Measurements from ENCODE around the gene ANKRD24. TPM values are rescaled to one million over a fixed set of nuclear protein-coding genes. Genes with fewer than 3 reads are reported as not detected.

ANKRD24 gene
- total RNA-seq, 2 donors from 2014 or later = 3.6 to 12.0 TPM

DNA sequence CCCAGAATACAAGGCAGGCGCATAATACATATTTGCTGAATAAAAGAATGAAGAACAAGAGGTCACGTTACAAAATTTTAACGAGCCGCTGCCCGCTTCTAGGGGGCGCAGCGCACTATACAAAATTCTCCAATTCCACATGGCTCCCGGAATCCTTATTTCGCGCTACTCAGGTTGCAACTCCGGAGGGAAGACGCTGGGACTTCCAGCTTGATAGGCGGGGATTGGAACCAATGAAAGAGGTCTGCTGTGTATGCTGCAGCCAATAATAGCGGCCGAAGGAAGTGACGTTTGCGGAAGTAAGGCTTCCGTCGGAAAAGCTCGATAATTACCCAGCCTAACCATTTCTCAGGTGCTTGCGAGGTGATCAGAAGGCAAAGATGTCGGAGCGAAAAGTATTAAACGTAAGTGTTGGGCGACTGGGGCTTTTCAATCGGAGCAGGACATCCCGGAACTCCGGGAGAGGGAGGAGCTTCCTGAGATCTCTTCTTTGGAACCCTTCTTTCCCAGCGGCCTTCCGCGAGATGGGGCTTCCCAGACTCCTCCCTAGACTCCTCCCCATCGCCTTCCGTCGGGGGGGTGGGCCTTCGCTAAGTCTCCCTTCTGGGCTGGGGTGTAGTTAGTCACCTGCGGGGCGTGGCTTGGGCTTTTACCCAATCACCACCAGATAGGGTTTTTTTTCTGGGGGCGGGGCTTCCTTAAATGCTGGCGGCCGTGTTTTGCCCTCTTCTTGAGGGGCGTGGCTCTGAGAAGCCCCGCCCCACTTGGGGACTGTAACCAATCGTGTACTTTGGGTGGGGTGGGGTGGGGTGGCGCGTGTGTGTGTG is 64.5 kb downstream of the ANKRD24 start, which contains the start of gene YJU2:
Gene YJU2, plus strand, starts transcription at position 314 of the 827 bp plus-strand sequence. Its CDS starts 67 bp downstream, at position 381.
- Histone ChIP-seq H3K27me3 (replicated peaks; ENCODE audit: insufficient read depth) (no peaks in the 10 kb centered on the region), H3K4me3 (peak within 1 kb of the TSS; percentile 45 to 68), H3K27ac (peak within 1 kb of the TSS; percentile 89 to 97), H3K36me3 (peaks cover 0 to 13% of the 10 kb centered on the region in 2 donors), H3K4me1 (replicated peaks) (peaks cover 4% of the 10 kb centered on the region), H3K9me3 (no peaks in the 10 kb centered on the region)
- intact Hi-C loops (cut with DNase I) = loop anchor here (5.0 kb wide), 1 partner anchor 475 kb away; the partner anchor contains the start of gene DPP9
- WGBS = under 1% methylated on average over 43 of the region's 45 CpGs
- TF ChIP-seq, protein P1, sequence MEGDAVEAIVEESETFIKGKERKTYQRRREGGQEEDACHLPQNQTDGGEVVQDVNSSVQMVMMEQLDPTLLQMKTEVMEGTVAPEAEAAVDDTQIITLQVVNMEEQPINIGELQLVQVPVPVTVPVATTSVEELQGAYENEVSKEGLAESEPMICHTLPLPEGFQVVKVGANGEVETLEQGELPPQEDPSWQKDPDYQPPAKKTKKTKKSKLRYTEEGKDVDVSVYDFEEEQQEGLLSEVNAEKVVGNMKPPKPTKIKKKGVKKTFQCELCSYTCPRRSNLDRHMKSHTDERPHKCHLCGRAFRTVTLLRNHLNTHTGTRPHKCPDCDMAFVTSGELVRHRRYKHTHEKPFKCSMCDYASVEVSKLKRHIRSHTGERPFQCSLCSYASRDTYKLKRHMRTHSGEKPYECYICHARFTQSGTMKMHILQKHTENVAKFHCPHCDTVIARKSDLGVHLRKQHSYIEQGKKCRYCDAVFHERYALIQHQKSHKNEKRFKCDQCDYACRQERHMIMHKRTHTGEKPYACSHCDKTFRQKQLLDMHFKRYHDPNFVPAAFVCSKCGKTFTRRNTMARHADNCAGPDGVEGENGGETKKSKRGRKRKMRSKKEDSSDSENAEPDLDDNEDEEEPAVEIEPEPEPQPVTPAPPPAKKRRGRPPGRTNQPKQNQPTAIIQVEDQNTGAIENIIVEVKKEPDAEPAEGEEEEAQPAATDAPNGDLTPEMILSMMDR (IDR thresholded peaks at IDR 0.05) = peak in 3 of 4 experiments; percentile 15 to 64 (median 51)
- TF ChIP-seq POLR2AphosphoS5 (IDR thresholded peaks at IDR 0.05) (peak; percentile 94), POLR2A (IDR thresholded peaks at IDR 0.05) (no peak)
- peak; percentile 98 for DNase-seq (ENCODE audit: low spot score)

DNA sequence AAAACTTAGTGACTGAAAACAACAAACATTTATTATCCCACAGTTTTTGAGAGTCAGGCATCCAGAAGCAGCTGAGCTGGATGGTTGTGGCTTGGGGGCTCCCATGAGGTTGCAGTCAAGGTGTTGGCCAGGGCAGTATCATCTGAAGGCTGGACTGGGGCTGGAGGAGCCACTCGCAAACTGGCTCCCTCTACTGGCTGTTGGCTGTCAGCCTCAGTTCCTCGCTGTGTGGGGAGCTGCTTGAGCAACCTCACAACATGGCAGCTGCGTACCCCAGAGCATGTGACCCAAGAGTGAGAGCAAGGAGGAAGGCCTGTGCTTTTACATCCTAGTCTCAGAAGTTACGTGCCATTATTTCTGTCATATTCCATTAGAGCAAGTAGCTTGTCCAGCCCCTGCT is 74.1 kb downstream of the ANKRD24 start:
- Histone ChIP-seq H3K4me3 (no peak overlapping the region), H3K27me3 (replicated peaks; ENCODE audit: insufficient read depth) (no peaks in the 10 kb centered on the region), H3K4me1 (replicated peaks) (no peaks in the 10 kb centered on the region), H3K36me3 (peaks cover 12% of the 10 kb centered on the region in 2 donors), H3K9me3 (no peaks in the 10 kb centered on the region), H3K27ac (no peak overlapping the region)
- no peak for DNase-seq (ENCODE audit: low spot score)
- intact Hi-C loops (cut with DNase I) = no loop called here
- WGBS = 98% methylated on average over 4 of the region's 4 CpGs
- TF ChIP-seq POLR2A (IDR thresholded peaks at IDR 0.05) = no peak
- TF ChIP-seq POLR2AphosphoS5 (IDR thresholded peaks at IDR 0.05) = no peak
- TF ChIP-seq, protein P1 (IDR thresholded peaks at IDR 0.05) = no peak

DNA sequence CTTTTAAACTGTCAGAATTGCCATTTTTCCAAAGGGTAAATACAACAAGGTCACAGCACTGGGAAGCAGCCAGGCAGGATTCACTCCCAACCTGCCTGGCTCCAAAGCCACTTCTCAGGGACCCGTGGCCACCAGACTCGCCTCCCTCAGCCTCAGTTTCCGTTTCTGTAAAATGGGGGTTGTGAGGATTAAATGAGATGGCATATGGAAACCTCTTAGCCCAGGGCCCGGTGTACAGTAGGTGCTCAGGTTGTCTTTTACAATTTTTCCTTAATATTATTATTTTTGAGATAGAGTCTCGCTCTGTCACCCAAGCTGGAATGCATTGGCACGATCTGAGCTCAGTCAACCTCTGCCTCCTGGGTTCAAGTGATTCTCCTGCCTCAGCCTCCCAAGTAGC is 74.5 kb downstream of the ANKRD24 start:
- H3K27ac ChIP-seq = no peak overlapping the region
- 88% methylated on average over 6 of the region's 6 CpGs for WGBS
- DNase-seq (ENCODE audit: low spot score) = no peak
- H3K4me1 ChIP-seq (replicated peaks) = no peaks in the 10 kb centered on the region
- intact Hi-C loops (cut with DNase I) = no loop called here
- H3K4me3 ChIP-seq = no peak overlapping the region
- H3K27me3 ChIP-seq (replicated peaks; ENCODE audit: insufficient read depth) = no peaks in the 10 kb centered on the region
- no peaks in the 10 kb centered on the region for H3K9me3 ChIP-seq
- peaks cover 12% of the 10 kb centered on the region in 2 donors for H3K36me3 ChIP-seq
- TF ChIP-seq POLR2A (IDR thresholded peaks at IDR 0.05) = no peak
- no peak for TF ChIP-seq POLR2AphosphoS5 (IDR thresholded peaks at IDR 0.05)
- TF ChIP-seq, protein P1 (IDR thresholded peaks at IDR 0.05) = no peak

DNA sequence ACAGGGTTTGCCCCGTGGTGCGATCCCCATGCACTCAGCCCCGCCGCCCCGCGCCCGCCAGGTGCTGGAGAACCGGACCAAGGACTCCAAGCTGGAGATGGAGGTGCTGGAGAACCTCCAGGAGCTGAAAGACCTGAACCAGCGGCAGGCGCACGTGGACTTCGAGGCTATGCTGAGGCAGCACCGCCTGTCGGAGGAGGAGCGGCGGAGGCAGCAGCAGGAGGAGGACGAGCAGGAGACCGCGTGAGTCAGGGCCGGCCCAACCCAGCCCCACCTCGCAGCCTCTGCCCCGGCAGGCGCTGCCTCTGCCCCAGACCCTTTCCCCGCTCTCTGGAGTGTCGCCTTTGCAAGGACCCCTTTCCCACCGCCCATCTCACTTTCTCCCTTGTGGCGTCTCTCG is 75.7 kb downstream of the ANKRD24 start:
- Histone ChIP-seq H3K36me3 (peaks cover 12% of the 10 kb centered on the region in 2 donors), H3K27me3 (replicated peaks; ENCODE audit: insufficient read depth) (no peaks in the 10 kb centered on the region), H3K4me1 (replicated peaks) (no peaks in the 10 kb centered on the region), H3K9me3 (no peaks in the 10 kb centered on the region), H3K27ac (no peak overlapping the region), H3K4me3 (no peak overlapping the region)
- 94% methylated on average over 28 of the region's 28 CpGs for WGBS
- intact Hi-C loops (cut with DNase I) = no loop called here
- TF ChIP-seq POLR2A (IDR thresholded peaks at IDR 0.05) (no peak), POLR2AphosphoS5 (IDR thresholded peaks at IDR 0.05) (no peak)
- TF ChIP-seq, protein P1 (IDR thresholded peaks at IDR 0.05) = no peak
- no peak for DNase-seq (ENCODE audit: low spot score)
